Hepatocyte (in vitro differentiated cells): ENCODE measurements around the gene ASAP2.

ENCODE experiments used
- EZH2 ChIP-seq: fragments of 200-600 bp; sonication (generic); IDR thresholded peaks from 2 replicates; pipeline ENCODE4 v1.6.1; 2016; ENCODE audit warnings: antibody characterized with exemption, mild to moderate bottlenecking, borderline replicate concordance
- EZH2phosphoT487 ChIP-seq: fragments of 200-600 bp; sonication (generic); IDR thresholded peaks from one replicate; pipeline ENCODE4 v1.6.1; 2018; ENCODE audit warnings: antibody characterized with exemption, mild to moderate bottlenecking, low read depth, moderate library complexity; ENCODE audit not compliant: unreplicated experiment, severe bottlenecking
- TF ChIP-seq, protein P1 (sequence below): fragments of 200-600 bp; sonication (generic); IDR thresholded peaks from 2 replicates; pipeline ENCODE4 v1.5.1; 2016; ENCODE audit warnings: antibody characterized with exemption, mild to moderate bottlenecking; ENCODE audit not compliant: poor library complexity

DNA sequence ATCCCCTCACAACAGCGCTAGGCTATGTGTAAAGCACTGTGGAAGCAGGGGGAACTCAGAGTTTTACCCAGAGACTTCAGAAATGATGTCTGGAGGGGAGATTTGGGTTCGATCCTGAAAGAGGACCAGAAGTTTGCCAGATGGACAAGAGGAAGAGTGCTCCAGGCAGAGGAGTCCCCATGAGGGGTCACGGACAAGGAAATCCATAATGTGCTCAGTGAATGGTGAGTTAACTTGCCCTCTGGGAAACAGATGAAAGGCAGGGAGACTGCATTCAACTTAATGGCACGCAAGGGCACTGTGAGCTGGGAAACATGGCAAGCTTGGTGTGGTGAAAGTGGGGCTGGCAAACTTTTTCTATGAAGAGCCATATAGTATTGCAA lies 6.0 kb upstream of the ASAP2 start:
- TF ChIP-seq, protein P1, sequence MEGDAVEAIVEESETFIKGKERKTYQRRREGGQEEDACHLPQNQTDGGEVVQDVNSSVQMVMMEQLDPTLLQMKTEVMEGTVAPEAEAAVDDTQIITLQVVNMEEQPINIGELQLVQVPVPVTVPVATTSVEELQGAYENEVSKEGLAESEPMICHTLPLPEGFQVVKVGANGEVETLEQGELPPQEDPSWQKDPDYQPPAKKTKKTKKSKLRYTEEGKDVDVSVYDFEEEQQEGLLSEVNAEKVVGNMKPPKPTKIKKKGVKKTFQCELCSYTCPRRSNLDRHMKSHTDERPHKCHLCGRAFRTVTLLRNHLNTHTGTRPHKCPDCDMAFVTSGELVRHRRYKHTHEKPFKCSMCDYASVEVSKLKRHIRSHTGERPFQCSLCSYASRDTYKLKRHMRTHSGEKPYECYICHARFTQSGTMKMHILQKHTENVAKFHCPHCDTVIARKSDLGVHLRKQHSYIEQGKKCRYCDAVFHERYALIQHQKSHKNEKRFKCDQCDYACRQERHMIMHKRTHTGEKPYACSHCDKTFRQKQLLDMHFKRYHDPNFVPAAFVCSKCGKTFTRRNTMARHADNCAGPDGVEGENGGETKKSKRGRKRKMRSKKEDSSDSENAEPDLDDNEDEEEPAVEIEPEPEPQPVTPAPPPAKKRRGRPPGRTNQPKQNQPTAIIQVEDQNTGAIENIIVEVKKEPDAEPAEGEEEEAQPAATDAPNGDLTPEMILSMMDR: no peak
- TF ChIP-seq EZH2: no peak
- no peak for TF ChIP-seq EZH2phosphoT487
